GM21367 (cell line): Measurements from ENCODE around the gene TEKTIP1.

ENCODE experiments used
- ATAC-seq: cut with Tn5 transposase; IDR thresholded peaks from one replicate; pipeline ENCODE4 v1.9.1; 2021; ENCODE audit not compliant: unreplicated experiment

TEKTIP1 gene

DNA sequence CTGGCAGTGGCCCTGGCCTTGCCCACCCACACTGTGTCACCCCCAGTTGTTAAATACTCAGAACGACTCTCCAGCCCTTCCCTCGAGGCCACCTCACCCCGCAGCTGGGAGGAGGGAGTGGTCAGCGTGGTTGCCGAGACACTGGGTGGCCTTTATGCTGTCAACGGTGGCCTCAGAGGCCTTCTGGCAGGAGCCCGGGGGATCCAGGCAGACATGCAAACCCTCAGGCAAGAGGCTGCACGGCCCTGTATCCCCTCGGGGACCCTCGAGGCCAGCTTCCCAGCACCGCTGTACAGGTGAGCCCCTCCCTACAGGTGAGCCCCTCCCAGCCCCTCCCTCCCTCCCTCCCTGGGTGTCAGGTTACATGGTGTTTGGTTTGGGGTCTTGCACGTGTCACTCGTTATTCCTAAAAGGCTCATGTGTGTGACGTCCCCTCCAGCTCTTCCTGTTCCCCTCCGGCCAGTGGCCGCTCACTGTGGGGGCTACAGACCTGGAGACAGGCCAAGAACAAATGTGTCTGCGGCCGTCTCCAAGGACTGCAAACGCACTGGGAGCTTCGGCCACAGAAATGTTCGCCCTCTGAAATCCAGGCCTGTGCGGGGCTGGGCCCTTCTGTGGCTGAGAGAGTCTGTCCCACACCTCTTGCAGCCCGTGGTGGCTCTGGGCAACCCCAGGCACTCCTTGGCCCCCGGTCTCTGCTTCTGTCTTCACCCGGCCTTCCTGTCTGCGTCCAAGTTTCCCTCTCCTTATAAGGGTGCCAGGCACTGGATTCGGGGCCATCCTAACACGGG lies at the start of gene TEKTIP1:
Gene TEKTIP1, plus strand, starts transcription at position 210 of the 791 bp plus-strand sequence. Its CDS starts 4 bp downstream, at position 214.
- ATAC-seq: no peak

DNA sequence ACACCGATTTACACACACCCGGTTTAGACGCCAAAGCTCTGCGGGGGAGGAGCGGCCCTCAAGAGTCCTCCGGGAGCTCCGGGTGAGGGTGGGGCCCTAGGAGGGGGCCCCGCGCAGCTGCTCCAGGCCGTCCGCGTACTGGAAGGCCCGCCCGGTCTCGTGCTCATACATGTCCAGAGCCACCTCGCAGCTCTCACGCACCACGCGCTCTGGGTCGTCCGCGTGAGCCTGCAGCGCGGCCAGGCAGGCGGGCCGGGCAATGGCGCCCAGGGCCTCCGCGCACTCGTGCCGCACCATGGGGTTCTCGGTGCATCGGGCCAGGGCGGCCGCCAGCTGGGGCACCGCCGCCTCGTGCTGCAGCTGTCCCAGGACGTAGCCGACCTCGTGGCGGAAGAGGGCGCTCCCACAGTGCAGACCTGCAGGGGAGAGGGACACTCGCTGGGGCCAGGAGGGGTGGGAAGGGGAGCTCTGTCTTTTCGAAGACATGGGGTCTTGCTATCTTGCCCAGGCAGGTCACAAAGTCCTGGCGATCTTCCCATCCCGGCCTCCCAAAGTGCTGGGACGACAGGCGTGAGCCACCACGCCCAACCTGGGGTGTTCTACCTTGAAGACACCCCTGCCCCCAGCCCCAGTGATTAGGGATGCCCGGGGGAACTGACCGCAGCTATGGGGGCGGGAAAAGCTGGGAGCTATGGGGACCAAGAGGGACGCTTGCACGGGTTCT lies 47.4 kb upstream of the TEKTIP1 start:
- no peak for ATAC-seq

DNA sequence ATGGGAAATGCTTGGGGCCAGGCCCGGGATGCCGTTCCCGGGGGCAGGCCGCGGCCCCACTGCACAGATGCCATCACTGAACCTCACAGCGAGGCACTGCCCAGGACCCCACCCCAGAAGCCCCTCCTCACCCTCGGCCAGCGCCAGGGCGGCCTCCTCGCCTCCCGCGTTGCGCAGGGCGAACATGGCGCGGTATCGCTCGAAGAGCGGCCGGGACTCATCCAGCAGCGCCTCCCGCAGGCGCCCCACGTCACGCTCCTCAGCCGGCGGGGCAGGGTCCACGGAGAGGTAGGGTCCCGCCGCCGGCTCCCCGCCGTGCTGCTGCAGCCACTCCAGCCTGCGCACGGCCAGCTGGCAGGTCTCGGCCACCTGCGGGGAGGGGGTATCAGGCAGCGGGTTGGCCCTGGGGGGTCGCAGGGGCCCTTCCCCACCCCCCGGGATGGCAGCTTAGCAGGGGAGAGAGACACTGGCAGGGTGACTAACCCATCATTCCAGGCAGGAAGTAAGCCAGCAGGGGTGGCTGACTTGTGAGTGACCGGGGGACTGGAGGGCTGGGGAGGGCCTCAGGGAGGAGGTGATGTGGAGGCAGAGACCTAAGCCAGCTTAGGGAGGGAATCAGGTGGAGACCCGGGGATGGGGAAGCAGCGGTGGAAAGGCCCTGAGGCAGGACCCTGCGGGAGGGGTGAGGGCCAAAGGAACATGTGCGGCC lies 46.7 kb upstream of the TEKTIP1 start:
- ATAC-seq: no peak

DNA sequence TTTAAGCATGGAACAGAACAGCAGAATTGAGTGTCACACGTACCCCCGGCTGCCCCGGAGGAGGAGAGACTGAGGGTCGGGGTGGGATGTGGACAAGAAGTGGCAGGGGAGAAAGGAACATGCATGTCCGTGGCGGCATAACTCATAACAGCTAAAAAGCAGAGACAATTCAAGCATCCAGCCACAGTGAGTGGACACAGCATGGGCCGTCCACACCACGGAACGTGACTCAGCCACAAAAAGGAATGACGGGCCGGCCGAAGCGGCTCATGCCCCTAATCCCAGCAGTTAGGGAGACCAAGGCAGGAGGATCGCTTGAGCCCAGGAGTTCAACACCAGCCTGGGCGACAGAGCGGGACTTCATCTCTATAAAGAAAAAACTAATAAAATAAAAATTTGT lies 46.1 kb upstream of the TEKTIP1 start:
- no peak for ATAC-seq

DNA sequence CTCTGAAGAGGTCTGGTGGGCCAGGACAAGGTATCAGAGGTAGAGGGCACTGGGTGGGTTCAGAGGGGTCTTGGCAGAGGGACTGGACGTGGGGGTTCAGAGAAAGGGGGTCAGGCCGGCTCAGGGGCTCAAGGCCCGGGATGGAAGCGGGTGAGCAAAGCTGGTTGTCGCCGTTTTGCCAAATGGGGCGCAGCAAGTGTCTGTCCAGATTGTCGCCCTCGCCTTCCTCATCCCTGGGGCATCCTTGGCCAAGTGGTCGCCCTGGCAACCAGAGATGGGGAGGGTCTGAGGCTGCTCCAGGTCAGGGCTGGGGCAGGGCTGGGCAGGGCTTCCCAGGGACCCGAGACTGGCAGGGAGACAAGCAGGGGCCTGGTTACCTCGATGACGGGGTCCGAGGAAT lies 45.3 kb upstream of the TEKTIP1 start:
- no peak for ATAC-seq

DNA sequence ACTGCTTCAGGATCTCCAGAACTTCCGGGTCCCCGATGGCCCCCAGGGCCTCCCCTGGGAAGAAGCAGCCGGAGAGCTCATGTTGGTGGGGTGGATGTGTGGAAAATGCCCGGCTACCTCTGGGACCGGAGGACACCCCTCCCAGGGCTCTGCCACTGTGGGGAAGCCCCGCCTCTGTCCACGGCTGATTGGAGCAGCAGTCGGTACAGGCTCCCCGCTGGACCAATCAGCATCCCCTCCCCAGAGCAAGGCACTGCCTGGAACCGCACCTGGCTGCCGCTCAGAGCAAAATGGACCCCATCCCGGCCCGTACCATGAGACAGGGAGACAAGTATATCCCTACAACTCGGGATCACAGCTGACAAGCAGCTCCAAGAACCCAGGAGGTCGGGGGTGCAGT lies 44.9 kb upstream of the TEKTIP1 start:
- no peak for ATAC-seq

DNA sequence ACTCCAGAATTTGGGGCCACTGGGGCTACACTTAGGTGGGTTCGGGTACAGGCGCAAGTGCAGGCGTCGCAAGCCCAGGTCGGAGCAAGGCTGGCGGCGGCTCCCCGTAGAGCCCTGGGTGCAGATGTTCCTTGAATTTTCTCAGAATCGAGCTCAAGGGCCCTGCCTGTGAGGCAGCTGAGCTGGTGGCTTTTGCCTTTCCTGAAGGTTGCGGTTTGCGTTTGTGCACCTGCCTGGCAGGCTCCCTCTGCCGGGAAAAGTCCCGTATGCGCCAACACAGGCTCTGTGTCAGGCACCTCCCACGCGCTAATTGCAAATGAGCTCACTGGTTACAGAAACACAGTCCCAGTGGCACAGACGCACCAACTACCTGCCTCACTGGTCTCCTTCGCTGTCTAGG lies 44.4 kb upstream of the TEKTIP1 start:
- ATAC-seq: no peak

DNA sequence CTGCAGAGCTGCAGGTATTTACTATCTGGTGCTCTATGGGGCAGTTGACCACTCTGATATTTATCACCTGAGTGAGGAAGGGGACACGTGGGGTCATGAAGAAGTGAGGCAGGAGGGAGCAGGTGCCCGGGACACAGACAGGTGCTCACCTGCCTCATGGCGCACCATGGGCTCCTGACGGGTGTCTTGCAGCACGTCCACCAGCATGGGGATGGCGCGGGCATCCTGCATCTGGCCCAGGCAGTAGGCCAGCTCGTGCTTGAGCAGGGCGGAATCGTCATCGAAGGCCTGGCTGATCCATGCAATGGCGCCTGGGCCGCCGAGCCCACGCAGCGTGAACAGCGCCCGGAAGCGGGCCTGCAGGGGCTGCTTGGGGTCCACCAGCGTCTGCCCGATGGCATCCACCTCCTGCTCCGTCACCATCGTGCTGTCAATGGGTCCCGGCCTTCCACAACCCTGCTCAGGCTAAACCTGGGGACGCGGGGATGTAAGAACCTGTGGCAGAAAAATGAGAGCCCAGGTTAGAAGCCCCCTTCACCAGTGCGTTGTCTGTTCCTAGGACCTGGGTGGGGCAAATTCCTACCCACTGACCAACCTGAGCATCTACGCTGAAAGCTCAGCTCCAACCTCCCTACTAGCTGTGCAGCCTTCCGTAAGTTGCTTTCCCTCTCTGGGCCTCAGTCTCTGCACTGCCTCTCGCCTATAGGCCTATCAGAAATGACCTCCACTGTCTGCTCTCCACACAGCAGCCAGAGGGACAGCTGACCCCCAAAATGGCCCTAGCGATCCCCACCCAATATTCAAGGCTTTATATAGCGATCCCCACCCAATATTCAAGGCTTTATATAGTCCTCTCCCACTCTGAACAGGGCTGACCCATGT lies 42.3 kb upstream of the TEKTIP1 start:
- no peak for ATAC-seq

DNA sequence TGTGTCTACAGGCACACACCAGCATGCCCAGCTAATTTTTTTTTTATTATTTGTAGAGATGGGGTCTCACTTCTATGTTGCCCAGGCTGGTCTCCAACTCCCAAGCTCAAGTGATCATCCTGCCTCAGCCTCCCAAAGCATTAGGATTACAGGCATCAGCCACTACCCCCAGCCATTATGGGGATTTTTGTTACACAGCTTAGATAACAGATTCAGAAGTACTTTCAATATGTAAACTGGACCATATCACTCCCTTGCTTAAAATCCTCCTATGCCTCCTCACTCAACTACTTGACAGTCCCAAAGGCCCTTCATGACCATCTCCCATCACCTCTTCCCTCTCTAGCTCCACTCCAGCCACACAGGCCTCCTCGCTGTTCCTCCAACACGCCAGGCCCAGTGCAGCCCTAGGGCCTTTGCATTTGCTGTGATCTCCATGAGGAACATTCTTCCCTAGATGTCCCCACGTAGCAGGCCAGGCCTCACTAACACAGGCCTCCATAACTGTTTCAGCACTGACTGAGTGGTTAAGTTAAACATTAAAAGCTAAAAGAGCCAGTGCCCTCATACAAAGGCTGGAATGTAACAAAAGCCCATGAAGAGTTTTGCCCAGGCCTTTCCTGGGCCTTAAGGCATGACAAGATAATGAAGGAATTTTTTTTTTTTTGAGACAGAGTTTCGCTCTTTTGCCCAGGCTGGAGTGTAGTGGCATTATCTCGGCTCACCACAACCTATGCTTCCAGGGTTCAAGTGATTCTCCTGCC lies 41.0 kb upstream of the TEKTIP1 start:
- ATAC-seq: no peak

DNA sequence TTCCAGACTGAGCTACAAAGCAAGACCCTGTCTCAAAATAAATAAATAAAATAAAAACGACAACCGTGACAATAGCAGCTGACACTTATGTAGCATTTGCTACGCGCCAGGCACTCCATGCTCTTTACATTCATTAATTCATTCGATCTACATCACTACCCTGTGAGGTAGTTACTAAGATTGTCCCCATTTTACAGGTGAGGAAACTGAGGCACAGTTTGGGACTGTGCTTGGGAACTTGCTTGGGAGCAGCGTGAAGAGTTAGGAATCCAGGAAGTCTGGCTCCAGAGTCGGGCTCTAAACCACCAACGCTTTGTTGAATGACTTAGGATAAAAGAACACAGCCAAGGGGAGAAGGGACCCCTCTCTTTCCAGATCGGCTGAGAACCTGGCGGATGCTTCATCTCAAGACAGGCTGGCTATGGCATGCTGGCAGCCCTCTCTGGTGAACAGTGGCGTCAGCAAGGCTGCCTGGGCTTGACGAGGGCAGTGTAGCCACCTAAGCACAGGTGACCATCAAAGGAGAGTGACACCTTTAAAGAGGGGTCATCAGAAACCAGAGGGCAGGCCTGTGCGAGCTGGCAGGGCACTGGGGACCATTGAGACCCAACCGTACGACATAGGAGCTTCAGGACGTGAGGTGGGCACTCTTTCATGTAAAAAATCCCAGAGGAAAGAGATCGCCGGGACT lies 39.1 kb upstream of the TEKTIP1 start:
- no peak for ATAC-seq

DNA sequence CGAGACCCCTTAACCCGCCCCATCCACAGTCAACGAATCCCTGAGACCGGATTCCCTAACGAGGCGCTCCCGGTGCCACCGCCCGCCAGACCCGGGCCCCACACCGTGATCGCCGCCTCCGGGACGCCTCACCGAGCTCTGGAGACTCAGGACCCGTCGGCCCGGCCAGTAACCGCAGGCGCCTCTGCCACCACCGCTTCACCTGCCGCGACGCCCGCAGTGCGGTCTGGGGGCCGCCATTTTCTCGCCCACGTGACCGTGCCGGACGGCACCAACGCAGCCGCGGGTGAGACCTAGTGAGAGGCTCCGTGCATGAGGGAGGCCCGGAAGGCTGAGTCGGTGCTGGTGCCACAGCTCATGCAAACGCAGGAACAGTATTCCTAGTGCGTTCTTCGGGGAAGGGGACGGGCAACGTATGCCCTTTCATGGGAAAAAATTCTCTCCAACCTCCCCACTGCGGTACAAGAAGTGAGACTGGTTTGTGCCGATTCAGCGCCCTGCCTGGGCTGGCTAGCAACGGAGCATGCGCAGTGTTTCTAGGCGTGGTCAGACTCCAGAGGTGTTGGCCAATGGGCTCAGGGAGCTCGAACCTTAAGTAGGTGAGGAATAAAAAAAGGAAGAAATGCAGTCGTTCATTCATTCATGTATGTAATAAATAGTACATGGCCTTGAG lies 38.4 kb upstream of the TEKTIP1 start, which contains the start of gene DOHH:
Gene DOHH, minus strand, starts transcription at position 246 of the 673 bp plus-strand sequence. CDS start 3,860 bp downstream, outside the sequence.
- peak; percentile 63 for ATAC-seq

DNA sequence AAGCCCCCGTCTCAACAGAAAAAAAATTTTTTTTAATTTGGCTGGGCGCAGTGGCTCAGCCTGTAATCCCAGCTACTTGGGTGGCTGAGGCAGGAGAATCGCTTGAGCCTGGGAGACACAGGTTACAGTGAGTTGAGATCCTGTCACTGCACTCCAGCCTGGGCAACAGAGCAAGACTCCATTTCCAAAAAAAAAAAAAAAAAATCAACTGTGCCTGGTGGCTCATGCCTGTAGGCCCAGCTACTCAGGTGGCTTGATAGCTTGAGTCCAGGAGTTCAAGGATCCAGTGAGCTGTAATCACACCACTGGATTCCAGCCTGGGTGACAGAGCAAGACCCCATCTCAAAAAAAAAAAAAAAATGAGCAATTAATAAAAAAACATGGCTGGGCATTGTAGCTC lies 37.2 kb upstream of the TEKTIP1 start:
- ATAC-seq: no peak

DNA sequence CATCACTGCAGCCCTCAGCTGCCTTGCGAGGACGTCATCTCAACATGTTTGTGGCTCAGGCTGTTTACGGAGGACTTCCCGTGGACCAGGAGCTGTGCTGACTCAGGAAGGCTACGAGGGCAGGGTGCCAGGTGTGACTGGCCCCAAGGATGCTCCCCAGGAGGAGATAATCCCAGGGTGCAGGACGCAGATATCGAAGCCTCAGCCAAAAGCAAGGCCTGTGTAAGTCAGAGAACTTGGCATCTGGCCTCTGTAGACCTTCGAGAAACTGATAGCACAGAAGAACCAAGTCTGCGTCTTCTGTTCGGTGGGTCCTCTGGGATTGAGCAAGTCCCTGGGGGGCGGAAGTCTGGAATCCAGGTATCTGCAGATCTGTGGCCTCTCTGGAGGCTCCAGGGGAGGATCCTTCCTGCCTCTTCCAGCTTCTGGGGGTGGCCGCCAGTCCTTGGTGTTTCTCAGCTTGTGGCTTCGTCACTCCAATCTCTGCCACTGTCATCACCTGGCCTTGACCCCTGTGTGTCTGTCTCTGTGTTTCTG lies 35.9 kb upstream of the TEKTIP1 start:
- ATAC-seq: no peak

DNA sequence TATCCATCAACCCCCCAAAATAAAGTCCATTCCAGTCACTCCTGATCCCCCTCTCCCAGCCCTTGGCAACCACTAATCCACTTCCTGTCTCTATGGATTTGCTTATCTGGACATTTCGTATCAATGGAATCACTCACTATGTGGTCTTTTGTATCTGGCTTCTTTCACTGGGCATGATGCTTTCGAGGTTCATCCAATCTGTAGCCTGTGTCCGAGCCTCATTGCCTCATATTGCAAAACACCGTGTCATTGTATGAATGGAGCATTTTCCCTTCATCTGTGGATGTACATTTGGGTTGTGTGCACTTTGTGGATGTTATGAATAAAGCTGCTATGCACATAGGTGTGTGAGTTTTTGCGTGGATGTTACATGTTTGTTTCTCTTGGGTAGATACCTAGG lies 34.2 kb upstream of the TEKTIP1 start:
- no peak for ATAC-seq

DNA sequence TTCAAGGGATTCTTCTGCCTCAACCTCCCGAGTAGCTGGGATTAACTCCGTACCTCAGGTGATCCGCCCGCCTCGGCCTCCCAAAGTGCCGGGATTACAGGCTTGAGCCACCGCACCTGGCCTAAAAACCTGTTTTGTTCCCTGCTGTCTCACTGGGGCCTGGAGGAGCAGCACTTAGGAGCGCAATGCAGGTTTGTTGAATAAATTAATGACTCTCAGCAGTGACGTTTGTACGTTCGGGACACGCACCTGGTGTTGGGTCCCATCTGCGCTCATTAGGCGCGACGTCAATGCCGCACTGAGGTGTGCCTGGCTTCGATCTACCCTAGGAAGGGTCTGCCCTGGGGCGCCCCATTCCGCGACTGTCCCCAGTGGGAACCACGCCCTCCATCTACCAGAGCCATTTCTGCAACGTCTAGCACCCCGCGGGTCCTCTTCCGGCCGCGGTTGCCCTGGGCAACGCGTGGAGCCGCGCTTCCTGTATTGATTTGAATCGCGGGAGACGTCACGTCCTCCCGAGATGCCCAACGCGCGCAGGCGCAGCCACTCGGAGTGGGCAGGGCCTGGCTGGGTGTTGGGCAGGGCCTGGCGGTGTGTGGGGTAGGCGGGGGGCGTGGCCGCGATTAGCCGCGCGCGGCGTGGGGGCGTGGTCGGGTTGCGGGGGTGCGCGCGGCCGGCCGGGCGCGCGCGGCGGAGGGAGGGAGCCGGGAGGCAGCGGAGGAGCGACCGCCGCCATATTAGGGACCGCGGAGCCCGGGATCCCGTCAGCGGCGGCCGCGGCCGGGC lies 33.2 kb upstream of the TEKTIP1 start, which contains the start of gene FZR1:
Gene FZR1, plus strand, starts transcription at position 714 of the 786 bp plus-strand sequence. CDS start 16,679 bp downstream, outside the sequence.
- peak; percentile 77 for ATAC-seq

DNA sequence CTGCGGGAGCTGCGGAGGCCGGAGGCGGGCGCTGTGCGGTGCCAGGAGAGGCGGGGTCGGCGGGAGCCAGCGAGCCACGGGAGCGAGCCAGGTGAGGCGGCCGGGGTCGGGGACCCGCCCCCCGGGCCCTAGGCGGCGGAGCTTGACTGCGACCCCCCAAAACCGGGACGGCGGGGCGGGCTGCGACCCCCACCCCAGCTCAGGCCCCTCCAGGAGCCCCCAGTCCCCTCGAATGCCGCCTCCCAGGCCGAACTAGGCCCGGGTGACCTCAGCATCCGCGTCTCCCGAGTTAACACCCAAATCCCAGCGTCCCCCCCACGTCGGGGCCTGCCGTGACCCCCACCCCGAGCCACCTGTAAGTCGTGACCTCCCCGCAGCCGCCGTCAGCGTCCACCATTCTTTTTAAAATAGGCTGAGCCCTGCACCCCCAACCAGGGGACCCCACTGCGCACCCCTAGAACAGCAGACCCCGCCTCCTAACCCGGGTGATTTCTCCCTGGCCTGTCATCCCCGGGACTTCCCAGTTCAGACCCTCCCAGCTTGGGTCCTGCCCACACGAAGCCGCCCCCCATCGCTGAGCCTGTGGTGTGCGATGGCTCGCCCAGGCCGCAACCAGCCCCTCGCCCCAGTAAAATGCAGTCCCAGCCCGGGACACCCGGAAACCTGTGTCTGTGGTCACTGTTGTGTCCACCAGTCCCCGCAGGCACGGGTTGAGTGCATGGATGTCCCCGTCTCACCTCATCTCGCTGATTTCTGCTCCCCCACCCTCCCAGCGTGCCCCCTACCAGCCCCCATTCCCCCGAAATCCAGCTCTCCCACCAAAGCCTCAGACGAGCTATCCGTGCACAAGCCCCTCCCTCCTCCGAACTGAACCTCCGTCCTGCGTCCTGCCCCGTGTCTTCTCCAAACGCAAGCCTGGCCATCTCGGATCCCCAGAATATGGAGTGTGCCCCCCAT lies 32.3 kb upstream of the TEKTIP1 start:
- no peak for ATAC-seq
